CD4-positive, alpha-beta memory T cell (primary cell): ENCODE measurements around the gene MTFP1. TPM values are rescaled to one million over a fixed set of nuclear protein-coding genes. Genes with fewer than 3 reads are reported as not detected.
A peak's percentile ranks its signal among the peaks of the same experiment; 100 is the strongest.

Experiments
- CTCF ChIA-PET: fragments of 350-600 bp; sonication (Branson Sonifier 250); formaldehyde crosslinking; loops from one replicate; lab custom pipeline; 2021; ENCODE audit warnings: inconsistent platforms; ENCODE audit not compliant: partially characterized antibody; lab: Charles Lee
- POLR2A ChIA-PET: fragments of 350-600 bp; sonication (Branson Sonifier 250); formaldehyde crosslinking; loops from one replicate; lab custom pipeline; 2021; ENCODE audit not compliant: partially characterized antibody; lab: Charles Lee
- DNase-seq, 5 donors: peaks; one replicate each; pipeline versions ENCODE4 v3.0.0 to v3.0.0-alpha.2; 2020 to 2022; ENCODE audit warnings: mixed read lengths in 1 of 5
- H3K27ac ChIP-seq: one replicate; pipeline ENCODE4 v1.7.0; 2013; ENCODE audit warnings: low read depth, low read length
- H3K27me3 ChIP-seq: 2 replicates; pipeline ENCODE4 v1.7.0; 2013; ENCODE audit warnings: mild to moderate bottlenecking, low read length, moderate library complexity; ENCODE audit not compliant: insufficient read depth
- H3K36me3 ChIP-seq: 2 replicates; pipeline ENCODE4 v1.7.0; 2013; ENCODE audit warnings: mild to moderate bottlenecking, low read length, moderate library complexity; ENCODE audit not compliant: insufficient read depth
- H3K4me1 ChIP-seq: 2 replicates; pipeline ENCODE4 v1.7.0; 2013; ENCODE audit warnings: mild to moderate bottlenecking, low read length, moderate library complexity; ENCODE audit not compliant: insufficient read depth
- H3K4me3 ChIP-seq, 2 donors: one replicate each; pipeline ENCODE4 v1.7.0; 2013; ENCODE audit warnings: low read length in 2 of 2, mild to moderate bottlenecking in 1 of 2
- H3K9me3 ChIP-seq, 2 donors: one replicate each; pipeline ENCODE4 v1.7.0; 2013; ENCODE audit warnings: low read length in 2 of 2, control low read depth in 1 of 2; ENCODE audit not compliant: control insufficient read depth in 1 of 2
- H3K27ac Mint-ChIP-seq, 7 donors: one replicate each; pipeline ENCODE4 v1.8.0; 2020 to 2021; ENCODE audit warnings: mixed read lengths in 7 of 7, mild to moderate bottlenecking in 6 of 7, inconsistent platforms in 3 of 7, moderate library complexity in 3 of 7
- H3K27me3 Mint-ChIP-seq, 2 donors: one replicate each; pipeline ENCODE4 v1.8.0; 2020 to 2021; ENCODE audit warnings: mixed read lengths in 2 of 2
- H3K36me3 Mint-ChIP-seq, 2 donors: one replicate each; pipeline ENCODE4 v1.8.0; 2020 to 2021; ENCODE audit warnings: mixed read lengths in 2 of 2, inconsistent platforms in 1 of 2, mild to moderate bottlenecking in 1 of 2
- H3K4me1 Mint-ChIP-seq, 4 donors: one replicate each; pipeline ENCODE4 v1.8.0; 2020 to 2021; ENCODE audit warnings: mixed read lengths in 4 of 4, mild to moderate bottlenecking in 1 of 4
- H3K4me3 Mint-ChIP-seq, 8 donors: one replicate each; pipeline ENCODE4 v1.8.0; 2020 to 2021; ENCODE audit warnings: mixed read lengths in 8 of 8, mild to moderate bottlenecking in 7 of 8, moderate library complexity in 6 of 8, inconsistent platforms in 3 of 8
- H3K9me3 Mint-ChIP-seq, 8 donors: one replicate each; pipeline ENCODE4 v1.8.0; 2020 to 2021; ENCODE audit warnings: mixed read lengths in 8 of 8, mild to moderate bottlenecking in 5 of 8, inconsistent platforms in 3 of 8, moderate library complexity in 1 of 8
- intact Hi-C: fragments of 100-400 bp; cut with micrococcal nuclease; formaldehyde crosslinking; loops from one replicate; pipeline ENCODE4 v1.15.1; 2023
- polyA plus RNA-seq, 2 donors: library from polyadenylated mRNA; unstranded; fragments of 300-500 nt; fragmentation: Illumina TruSeq; gene quantifications; one replicate each; pipeline ENCODE4 v1.2.3, GENCODE V29; 2021
- total RNA-seq, 2 experiments: library from RNA; stranded (reverse); gene quantifications; one replicate each; pipeline ENCODE4 v1.2.3, GENCODE V29; 2021

The MTFP1 gene
- total and polyA plus RNA-seq, 4 experiments from 2014 or later: 13.5 to 47.4 (median 23.4) TPM

GRCh38 chr22:30423959-30424533, 1.5 kb upstream of the MTFP1 start:
- H3K9me3 Mint-ChIP-seq: no peaks in the 10 kb centered on the region
- Histone ChIP-seq H3K4me3 (peak overlapping the region; percentile 75 to 79), H3K36me3 (no peaks in the 10 kb centered on the region), H3K27ac (peak overlapping the region; percentile 89), H3K4me1 (peaks cover 47% of the 10 kb centered on the region), H3K9me3 (no peaks in the 10 kb centered on the region), H3K27me3 (no peaks in the 10 kb centered on the region)
- peak overlapping the region; percentile 96 to 99 (median 98) for H3K4me3 Mint-ChIP-seq
- H3K4me1 Mint-ChIP-seq: peaks cover 35 to 72% (median 49%) of the 10 kb centered on the region in 4 donors
- intact Hi-C loops: loop anchor here (1.0 to 10.0 kb wide), 8 partner anchors 27 to 1253 kb away; partner anchors contain the start of genes CASTOR1, CCDC157, EWSR1 and PES1
- ChIA-PET POLR2A (interaction anchor here (0.8 to 7.0 kb wide), 32 partner anchors 11 to 1072 kb away, joined by 3 to 126 read pairs (median 4); partner anchors contain the start of genes ASCC2, CASTOR1, CCDC157 and MORC2), CTCF (interaction anchor here (0.8 to 7.8 kb wide), 16 partner anchors 11 to 319 kb away, joined by 3 to 194 read pairs (median 4); partner anchors contain the start of genes CASTOR1, RNF215 and SEC14L2)
- peak overlapping the region; percentile 88 to 99 (median 99) for H3K27ac Mint-ChIP-seq
- DNase-seq: peak; percentile 97 to 99 (median 99)
- H3K27me3 Mint-ChIP-seq: no peaks in the 10 kb centered on the region
- peaks cover 16 to 36% of the 10 kb centered on the region in 2 donors for H3K36me3 Mint-ChIP-seq

GRCh38 chr22:30424534-30425326, 838 bp upstream of the MTFP1 start:
- intact Hi-C loops: loop anchor here (1.0 to 10.0 kb wide), 7 partner anchors 27 to 1252 kb away; partner anchors contain the start of genes CASTOR1, CCDC157, EWSR1 and PES1
- Mint-ChIP-seq H3K27me3 (no peaks in the 10 kb centered on the region), H3K4me1 (peaks cover 35 to 72% (median 49%) of the 10 kb centered on the region in 4 donors), H3K9me3 (no peaks in the 10 kb centered on the region), H3K27ac (peak overlapping the region; percentile 88 to 99 (median 99)), H3K4me3 (peak overlapping the region; percentile 96 to 99 (median 98)), H3K36me3 (peaks cover 12 to 34% of the 10 kb centered on the region in 2 donors)
- H3K4me1 ChIP-seq: peaks cover 47% of the 10 kb centered on the region
- ChIA-PET POLR2A (interaction anchor here (0.7 to 7.0 kb wide), 29 partner anchors 10 to 1327 kb away, joined by 3 to 126 read pairs (median 4); partner anchors contain the start of genes ASCC2, CASTOR1, CCDC157 and MTMR3), CTCF (interaction anchor here (0.8 to 7.8 kb wide), 15 partner anchors 11 to 317 kb away, joined by 3 to 194 read pairs (median 4); partner anchors contain the start of genes CASTOR1, RNF215 and SEC14L2)
- no peaks in the 10 kb centered on the region for H3K36me3 ChIP-seq
- no peaks in the 10 kb centered on the region for H3K27me3 ChIP-seq
- H3K4me3 ChIP-seq: peak overlapping the region; percentile 44 to 71
- no peaks in the 10 kb centered on the region for H3K9me3 ChIP-seq
- H3K27ac ChIP-seq: peak overlapping the region; percentile 89
- DNase-seq: no peak

GRCh38 chr22:30425327-30425615, 297 bp upstream of the MTFP1 start:
- ChIA-PET POLR2A (interaction anchor here (0.7 to 7.0 kb wide), 10 partner anchors 11 to 1327 kb away, joined by 3 to 126 read pairs (median 18); partner anchors contain the start of genes CASTOR1, CCDC157, SEC14L2 and SF3A1), CTCF (interaction anchor here (0.9 to 7.8 kb wide), 8 partner anchors 10 to 158 kb away, joined by 3 to 194 read pairs (median 18); partner anchors contain the start of genes CASTOR1, RNF215 and SEC14L2)
- Histone ChIP-seq H3K4me3 (peak overlapping the region; percentile 44 to 97), H3K4me1 (peaks cover 47% of the 10 kb centered on the region), H3K9me3 (no peaks in the 10 kb centered on the region), H3K27me3 (no peaks in the 10 kb centered on the region), H3K27ac (peak overlapping the region; percentile 87), H3K36me3 (no peaks in the 10 kb centered on the region)
- Mint-ChIP-seq H3K4me1 (peaks cover 35 to 72% (median 49%) of the 10 kb centered on the region in 4 donors), H3K9me3 (no peaks in the 10 kb centered on the region), H3K27me3 (no peaks in the 10 kb centered on the region), H3K36me3 (peaks cover 15 to 32% of the 10 kb centered on the region in 2 donors), H3K27ac (peak overlapping the region; percentile 88 to 99 (median 98)), H3K4me3 (peak overlapping the region; percentile 87 to 98 (median 93))
- intact Hi-C loops: loop anchor here (2.0 to 10.0 kb wide), 4 partner anchors 68 to 1252 kb away; partner anchors contain the start of genes CCDC157, EWSR1, SF3A1 and UQCR10
- no peak for DNase-seq

GRCh38 chr22:30426388-30427353, 1.1 kb downstream of the MTFP1 start:
- H3K27ac ChIP-seq: peak overlapping the region; percentile 87
- peaks cover 47% of the 10 kb centered on the region for H3K4me1 ChIP-seq
- H3K9me3 ChIP-seq: no peaks in the 10 kb centered on the region
- peak overlapping the region; percentile 44 to 97 for H3K4me3 ChIP-seq
- no peaks in the 10 kb centered on the region for H3K9me3 Mint-ChIP-seq
- peak; percentile 86 to 90 (median 89) for DNase-seq
- no peaks in the 10 kb centered on the region for H3K36me3 ChIP-seq
- peak overlapping the region; percentile 87 to 98 (median 93) for H3K4me3 Mint-ChIP-seq
- intact Hi-C loops: loop anchor here (1.0 to 10.0 kb wide), 3 partner anchors 9 to 662 kb away; partner anchors contain the start of genes UQCR10 and ZMAT5
- ChIA-PET CTCF (interaction anchor here (0.6 to 7.8 kb wide), 14 partner anchors 9 to 1529 kb away, joined by 3 to 194 read pairs (median 4); partner anchors contain the start of genes CASTOR1, RNF215 and SEC14L2), POLR2A (interaction anchor here (1.2 to 7.0 kb wide), 8 partner anchors 9 to 864 kb away, joined by 3 to 126 read pairs (median 13); partner anchors contain the start of genes CASTOR1, CCDC157, SEC14L2 and SF3A1)
- H3K36me3 Mint-ChIP-seq: peaks cover 9 to 25% of the 10 kb centered on the region in 2 donors
- peak overlapping the region; percentile 88 to 99 (median 98) for H3K27ac Mint-ChIP-seq
- peaks cover 31 to 62% (median 46%) of the 10 kb centered on the region in 4 donors for H3K4me1 Mint-ChIP-seq
- no peaks in the 10 kb centered on the region for H3K27me3 ChIP-seq
- no peaks in the 10 kb centered on the region for H3K27me3 Mint-ChIP-seq

- POLR2A ChIA-PET: interaction anchor here (1.1 to 7.0 kb wide), 3 partner anchors 9 to 31 kb away, joined by 3 to 91 read pairs (median 4); partner anchors contain the start of gene SEC14L2
- CTCF ChIA-PET: interaction anchor here (1.1 to 7.8 kb wide), 3 partner anchors 8 to 140 kb away, joined by 4 to 194 read pairs (median 74); partner anchors contain the start of genes RNF215 and SEC14L2
- intact Hi-C loops: loop anchor here (10.0 kb wide), 1 partner anchor 663 kb away; the partner anchor contains the start of genes UQCR10 and ZMAT5
Observed at GRCh38 chr22:30427871-30428270, 2.3 kb downstream of the MTFP1 start.

More at GRCh38 chr22:30427871-30428270, 2.3 kb downstream of the MTFP1 start:
- Histone ChIP-seq H3K4me3 (no peak overlapping the region), H3K9me3 (no peaks in the 10 kb centered on the region), H3K36me3 (no peaks in the 10 kb centered on the region), H3K27me3 (no peaks in the 10 kb centered on the region), H3K4me1 (peaks cover 37% of the 10 kb centered on the region), H3K27ac (no peak overlapping the region)
- Mint-ChIP-seq H3K36me3 (peaks cover 4 to 25% of the 10 kb centered on the region in 2 donors), H3K4me1 (peaks cover 20 to 50% (median 34%) of the 10 kb centered on the region in 4 donors), H3K27me3 (no peaks in the 10 kb centered on the region), H3K27ac (peak overlapping the region in 6 of 7 donors; percentile 36 to 99 (median 84)), H3K4me3 (peak overlapping the region in 1 of 8 donors; percentile 30), H3K9me3 (no peaks in the 10 kb centered on the region)
- DNase-seq: no peak
